Uterus (tissue), 2 donors: ENCODE measurements around the gene TASL.

Experiments
- POLR2A ChIP-seq, 2 donors: fragments of 450-650 bp; IDR thresholded peaks; one replicate each; pipeline ENCODE4 v1.6.1; 2016; ENCODE audit warnings: antibody characterized with exemption in 2 of 2, mild to moderate bottlenecking in 1 of 2, moderate library complexity in 1 of 2
- TF ChIP-seq, protein P1 (sequence below), 4 experiments: fragments of 200-600 bp in 2 of 4; fragments of 450-650 bp in 2 of 4; sonication (generic) in 2 of 4; IDR thresholded peaks; one replicate each; pipeline ENCODE4 v1.5.1; 2016 to 2019; ENCODE audit warnings: antibody characterized with exemption in 4 of 4, mild to moderate bottlenecking in 2 of 4, moderate library complexity in 1 of 4

DNA sequence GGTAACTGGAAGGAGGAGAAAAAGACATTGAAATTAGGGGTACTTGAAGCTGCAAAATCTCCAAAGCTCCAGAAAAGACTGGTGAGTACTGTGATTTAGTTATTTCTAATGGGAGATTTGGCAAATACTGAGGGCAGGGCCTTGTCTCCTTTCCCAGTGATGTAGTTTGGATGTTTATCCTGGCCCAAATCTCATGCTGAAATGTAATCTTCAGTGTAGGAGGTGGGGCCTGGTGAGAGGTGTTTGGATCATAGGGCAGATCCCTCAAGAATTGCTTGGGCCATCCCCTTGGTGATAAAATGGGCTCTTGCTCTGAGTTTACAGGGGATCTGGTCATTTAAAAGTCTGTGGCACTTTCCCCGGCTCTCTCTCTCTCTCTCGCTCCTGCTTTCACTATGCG is 42.6 kb upstream of the TASL start:
- TF ChIP-seq, protein P1, sequence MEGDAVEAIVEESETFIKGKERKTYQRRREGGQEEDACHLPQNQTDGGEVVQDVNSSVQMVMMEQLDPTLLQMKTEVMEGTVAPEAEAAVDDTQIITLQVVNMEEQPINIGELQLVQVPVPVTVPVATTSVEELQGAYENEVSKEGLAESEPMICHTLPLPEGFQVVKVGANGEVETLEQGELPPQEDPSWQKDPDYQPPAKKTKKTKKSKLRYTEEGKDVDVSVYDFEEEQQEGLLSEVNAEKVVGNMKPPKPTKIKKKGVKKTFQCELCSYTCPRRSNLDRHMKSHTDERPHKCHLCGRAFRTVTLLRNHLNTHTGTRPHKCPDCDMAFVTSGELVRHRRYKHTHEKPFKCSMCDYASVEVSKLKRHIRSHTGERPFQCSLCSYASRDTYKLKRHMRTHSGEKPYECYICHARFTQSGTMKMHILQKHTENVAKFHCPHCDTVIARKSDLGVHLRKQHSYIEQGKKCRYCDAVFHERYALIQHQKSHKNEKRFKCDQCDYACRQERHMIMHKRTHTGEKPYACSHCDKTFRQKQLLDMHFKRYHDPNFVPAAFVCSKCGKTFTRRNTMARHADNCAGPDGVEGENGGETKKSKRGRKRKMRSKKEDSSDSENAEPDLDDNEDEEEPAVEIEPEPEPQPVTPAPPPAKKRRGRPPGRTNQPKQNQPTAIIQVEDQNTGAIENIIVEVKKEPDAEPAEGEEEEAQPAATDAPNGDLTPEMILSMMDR (IDR thresholded peaks at IDR 0.05), result no peak
- TF ChIP-seq POLR2A (IDR thresholded peaks at IDR 0.05), result no peak
